HEK293 (cell line): ENCODE results near the gene NUP153.

Source experiments
- CTCF ChIA-PET: fragments of 350-600 bp; formaldehyde crosslinking; extraction: SDS; loops from one replicate; lab custom pipeline; 2021; ENCODE audit warnings: antibody characterized with exemption; lab: Yijun Ruan, JAX
- POLR2A ChIA-PET: fragments of 300-600 bp; formaldehyde crosslinking; extraction: SDS; loops from one replicate; lab custom pipeline; 2020; ENCODE audit warnings: antibody characterized with exemption, inconsistent platforms; lab: Yijun Ruan, JAX
- H3K27ac ChIP-seq: fragments of 200-500 bp; sonication (Bioruptor generic); 2 replicates; pipeline ENCODE4 v1.5.1; 2014; ENCODE audit warnings: low read depth, low read length, control low read depth, inconsistent platforms; ENCODE audit errors: extremely low read depth
- H3K36me3 ChIP-seq, 2 experiments: fragments of 200-500 bp in 1 of 2; sonication (Bioruptor generic) in 1 of 2; 1 replicate in 1 of 2; 2 replicates in 1 of 2; pipeline ENCODE4 v1.5.1; 2014 to 2017; ENCODE audit warnings: inconsistent platforms in 2 of 2, low read length in 2 of 2; ENCODE audit not compliant: control insufficient read depth in 2 of 2, insufficient read depth in 1 of 2
- H3K4me1 ChIP-seq: fragments of 200-500 bp; sonication (Bioruptor generic); 2 replicates; pipeline ENCODE4 v1.5.1; 2014; ENCODE audit warnings: mild to moderate bottlenecking, low read length, inconsistent platforms; ENCODE audit not compliant: control insufficient read depth, insufficient read depth
- H3K4me3 ChIP-seq: 2 replicates; pipeline ENCODE4 v1.5.1; 2011; ENCODE audit warnings: low read depth, mild to moderate bottlenecking, control low read depth, low read length, moderate library complexity
- H3K9me3 ChIP-seq: fragments of 200-500 bp; sonication (Bioruptor generic); 2 replicates; pipeline ENCODE4 v1.5.1; 2014; ENCODE audit warnings: low read depth, low read length, inconsistent platforms; ENCODE audit not compliant: control insufficient read depth, insufficient read depth
- BCL11A ChIP-seq: fragments of 450-650 bp; formaldehyde crosslinking; IDR thresholded peaks from 2 replicates; pipeline ENCODE4 v1.5.1; 2016; ENCODE audit warnings: low read depth, missing biosample characterization, missing genetic modification characterization
- GFI1B ChIP-seq: fragments of 450-650 bp; formaldehyde crosslinking; IDR thresholded peaks from 2 replicates; pipeline ENCODE4 v1.5.1; 2016; ENCODE audit warnings: missing biosample characterization, missing genetic modification characterization
- MYNN ChIP-seq: fragments of 450-650 bp; formaldehyde crosslinking; IDR thresholded peaks from 2 replicates; pipeline ENCODE4 v1.5.1; 2016; ENCODE audit warnings: missing biosample characterization, missing genetic modification characterization, borderline replicate concordance
- SP7 ChIP-seq: fragments of 450-650 bp; formaldehyde crosslinking; IDR thresholded peaks from 2 replicates; pipeline ENCODE4 v1.5.1; 2016; ENCODE audit warnings: missing biosample characterization, missing genetic modification characterization
- TRIM28 ChIP-seq: IDR thresholded peaks from 2 replicates; pipeline ENCODE4 v1.6.1; 2011; ENCODE audit warnings: low read length, control low read depth, borderline replicate concordance
- ZNF10 ChIP-seq: fragments of 450-650 bp; formaldehyde crosslinking; IDR thresholded peaks from 2 replicates; pipeline ENCODE4 v1.5.1; 2017; ENCODE audit warnings: missing biosample characterization, missing genetic modification characterization
- ZNF16 ChIP-seq: fragments of 450-650 bp; formaldehyde crosslinking; IDR thresholded peaks from 2 replicates; pipeline ENCODE4 v1.5.1; 2016; ENCODE audit warnings: low read depth, missing biosample characterization, missing genetic modification characterization
- ZNF214 ChIP-seq: fragments of 450-650 bp; formaldehyde crosslinking; IDR thresholded peaks from 2 replicates; pipeline ENCODE4 v1.5.1; 2017; ENCODE audit warnings: missing biosample characterization, mild to moderate bottlenecking, missing genetic modification characterization, borderline replicate concordance
- ZNF239 ChIP-seq: fragments of 450-650 bp; formaldehyde crosslinking; IDR thresholded peaks from 2 replicates; pipeline ENCODE4 v1.5.1; 2016; ENCODE audit warnings: missing biosample characterization, missing genetic modification characterization
- ZNF394 ChIP-seq: fragments of 450-650 bp; formaldehyde crosslinking; IDR thresholded peaks from 2 replicates; pipeline ENCODE4 v1.5.1; 2016; ENCODE audit warnings: missing biosample characterization, missing genetic modification characterization, mild to moderate bottlenecking, moderate library complexity, borderline replicate concordance
- ZNF521 ChIP-seq: fragments of 450-650 bp; formaldehyde crosslinking; IDR thresholded peaks from 2 replicates; pipeline ENCODE4 v1.5.1; 2017; ENCODE audit warnings: missing biosample characterization, mild to moderate bottlenecking, missing genetic modification characterization
- ZNF639 ChIP-seq: fragments of 450-650 bp; formaldehyde crosslinking; IDR thresholded peaks from 2 replicates; pipeline ENCODE4 v1.5.1; 2016; ENCODE audit warnings: missing biosample characterization, missing genetic modification characterization
- ZNF660 ChIP-seq: fragments of 450-650 bp; IDR thresholded peaks from 2 replicates; pipeline ENCODE4 v1.5.1; 2018; ENCODE audit warnings: missing biosample characterization, mild to moderate bottlenecking, missing genetic modification characterization
- TF ChIP-seq, protein P1 (sequence below): fragments of 450-650 bp; formaldehyde crosslinking; IDR thresholded peaks from 2 replicates; pipeline ENCODE4 v1.5.1; 2017; ENCODE audit warnings: missing biosample characterization, mild to moderate bottlenecking, missing genetic modification characterization, moderate library complexity

Gene NUP153

GRCh38 chr6:17638212-17638715 lies 68.5 kb downstream of the NUP153 start:
- TF ChIP-seq MYNN (tag by site-specific recombination) (no peak), ZNF214 (tag by site-specific recombination) (no peak), TRIM28 (no peak), ZNF239 (tag by site-specific recombination) (no peak), GFI1B (tag by site-specific recombination) (no peak)
- POLR2A ChIA-PET: no interaction called here

GRCh38 chr6:17635568-17635967 lies 71.2 kb downstream of the NUP153 start:
- peaks cover 4% of the 10 kb centered on the region; the same call in 1 of the 2 replicates for H3K4me1 ChIP-seq
- TF ChIP-seq ZNF16 (tag by site-specific recombination): no peak
- TF ChIP-seq, all 188 proteins: peak for 0
- H3K9me3 ChIP-seq: no peaks in the 10 kb centered on the region
- peaks cover 59 to 90% of the 10 kb centered on the region in 2 experiments for H3K36me3 ChIP-seq
- POLR2A ChIA-PET: interaction anchor here (0.5 to 0.6 kb wide), 2 partner anchors 10 to 22 kb away, joined by 4 read pairs; no protein-coding TSS in a partner anchor
- H3K27ac ChIP-seq: no peak overlapping the region
- H3K4me3 ChIP-seq: no peak overlapping the region
- CTCF ChIA-PET: interaction anchor here (0.6 kb wide), 1 partner anchor 168 kb away, joined by 8 read pairs; no protein-coding TSS in a partner anchor

More at GRCh38 chr6:17638212-17638715, 68.5 kb downstream of the NUP153 start:
- Histone ChIP-seq H3K4me1 (no peaks in the 10 kb centered on the region), H3K36me3 (peaks cover 51 to 94% of the 10 kb centered on the region in 2 experiments), H3K9me3 (no peaks in the 10 kb centered on the region), H3K27ac (no peak overlapping the region), H3K4me3 (no peak overlapping the region)
- CTCF ChIA-PET: interaction anchor here (0.8 kb wide), 1 partner anchor 165 kb away, joined by 4 read pairs; no protein-coding TSS in a partner anchor

GRCh38 chr6:17633465-17634188 lies 73.1 kb downstream of the NUP153 start:
- Histone ChIP-seq H3K9me3 (no peaks in the 10 kb centered on the region), H3K4me3 (no peak overlapping the region), H3K4me1 (peaks cover 10% of the 10 kb centered on the region; the same call in 1 of the 2 replicates), H3K27ac (no peak overlapping the region), H3K36me3 (peaks cover 44 to 87% of the 10 kb centered on the region in 2 experiments)
- ChIA-PET CTCF (interaction anchor here (0.5 to 0.9 kb wide), 2 partner anchors 170 to 439 kb away, joined by 3 to 5 read pairs; no protein-coding TSS in a partner anchor), POLR2A (no interaction called here)
- no peak for TF ChIP-seq ZNF394 (tag by site-specific recombination)

GRCh38 chr6:17632934-17633333 lies 73.8 kb downstream of the NUP153 start:
- Histone ChIP-seq H3K9me3 (no peaks in the 10 kb centered on the region), H3K4me3 (no peak overlapping the region), H3K27ac (no peak overlapping the region), H3K4me1 (peaks cover 10% of the 10 kb centered on the region; the same call in 1 of the 2 replicates), H3K36me3 (peaks cover 38 to 87% of the 10 kb centered on the region in 2 experiments)
- ChIA-PET CTCF (interaction anchor here (0.5 to 0.7 kb wide), 2 partner anchors 9 to 438 kb away, joined by 3 read pairs; no protein-coding TSS in a partner anchor), POLR2A (no interaction called here)
- no peak for TF ChIP-seq ZNF660 (tag by site-specific recombination)
- no peak for TF ChIP-seq GFI1B (tag by site-specific recombination)
- no peak for TF ChIP-seq SP7 (tag by site-specific recombination)
- TF ChIP-seq BCL11A (tag by site-specific recombination): no peak
- TF ChIP-seq, protein P1, sequence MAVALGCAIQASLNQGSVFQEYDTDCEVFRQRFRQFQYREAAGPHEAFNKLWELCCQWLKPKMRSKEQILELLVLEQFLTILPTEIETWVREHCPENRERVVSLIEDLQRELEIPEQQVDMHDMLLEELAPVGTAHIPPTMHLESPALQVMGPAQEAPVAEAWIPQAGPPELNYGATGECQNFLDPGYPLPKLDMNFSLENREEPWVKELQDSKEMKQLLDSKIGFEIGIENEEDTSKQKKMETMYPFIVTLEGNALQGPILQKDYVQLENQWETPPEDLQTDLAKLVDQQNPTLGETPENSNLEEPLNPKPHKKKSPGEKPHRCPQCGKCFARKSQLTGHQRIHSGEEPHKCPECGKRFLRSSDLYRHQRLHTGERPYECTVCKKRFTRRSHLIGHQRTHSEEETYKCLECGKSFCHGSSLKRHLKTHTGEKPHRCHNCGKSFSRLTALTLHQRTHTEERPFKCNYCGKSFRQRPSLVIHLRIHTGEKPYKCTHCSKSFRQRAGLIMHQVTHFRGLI (tag by site-specific recombination): no peak
- TF ChIP-seq ZNF10 (tag by site-specific recombination): no peak
- no peak for TF ChIP-seq ZNF521 (tag by site-specific recombination)
- no peak for TF ChIP-seq ZNF639 (tag by site-specific recombination)
- TF ChIP-seq, all 188 proteins: peak for 0
